Measurements from ENCODE around the gene BANP.

The BANP gene

GRCh38 chr16:87924811-87925670 lies 26.2 kb upstream of the BANP start (continued):
- TF ChIP-seq ZBTB44 (tag by site-specific recombination; IDR thresholded peaks at IDR 0.05): peak; percentile 96
- TF ChIP-seq HOXD13 (CRISPR knock-in tag; IDR thresholded peaks at IDR 0.05; ENCODE audit: borderline replicate concordance): no peak
- no peak for TF ChIP-seq ZNF585B (tag by site-specific recombination; IDR thresholded peaks at IDR 0.05)
- TF ChIP-seq FEZF1 (tag by site-specific recombination; IDR thresholded peaks at IDR 0.05): peak; percentile 55
- peak; percentile 57; the same call in 1 of the 2 replicates for TF ChIP-seq ZNF843 (tag by site-specific recombination; IDR thresholded peaks at IDR 0.05)
- TF ChIP-seq ZSCAN18 (tag by site-specific recombination; IDR thresholded peaks at IDR 0.05): no peak
- peak; percentile 77 for TF ChIP-seq REST (tag by site-specific recombination; IDR thresholded peaks at IDR 0.05)
- no peak for TF ChIP-seq SCRT1 (tag by site-specific recombination; IDR thresholded peaks at IDR 0.05; ENCODE audit: borderline replicate concordance)
- no peak for TF ChIP-seq ZNF274 (IDR thresholded peaks at IDR 0.05; ENCODE audit: low read length)
- TF ChIP-seq ZNF274 (tag by site-specific recombination; IDR thresholded peaks at IDR 0.05; ENCODE audit: borderline replicate concordance): no peak
- peak; percentile 64 for TF ChIP-seq ZNF335 (tag by site-specific recombination; conservative IDR thresholded peaks at IDR 0.05)
- peak; percentile 85 for TF ChIP-seq ZIC2 (tag by site-specific recombination; IDR thresholded peaks at IDR 0.05)
- no peak for TF ChIP-seq ZNF747 (tag by site-specific recombination; IDR thresholded peaks at IDR 0.05)
- TF ChIP-seq ZNF654 (tag by site-specific recombination; IDR thresholded peaks at IDR 0.05; ENCODE audit: low read depth): no peak
- TF ChIP-seq SP7 (tag by site-specific recombination; IDR thresholded peaks at IDR 0.05): peak; percentile 29; the same call in 1 of the 2 replicates
- no peak for TF ChIP-seq ZNF791 (tag by site-specific recombination; IDR thresholded peaks at IDR 0.05)
- TF ChIP-seq, protein P1, sequence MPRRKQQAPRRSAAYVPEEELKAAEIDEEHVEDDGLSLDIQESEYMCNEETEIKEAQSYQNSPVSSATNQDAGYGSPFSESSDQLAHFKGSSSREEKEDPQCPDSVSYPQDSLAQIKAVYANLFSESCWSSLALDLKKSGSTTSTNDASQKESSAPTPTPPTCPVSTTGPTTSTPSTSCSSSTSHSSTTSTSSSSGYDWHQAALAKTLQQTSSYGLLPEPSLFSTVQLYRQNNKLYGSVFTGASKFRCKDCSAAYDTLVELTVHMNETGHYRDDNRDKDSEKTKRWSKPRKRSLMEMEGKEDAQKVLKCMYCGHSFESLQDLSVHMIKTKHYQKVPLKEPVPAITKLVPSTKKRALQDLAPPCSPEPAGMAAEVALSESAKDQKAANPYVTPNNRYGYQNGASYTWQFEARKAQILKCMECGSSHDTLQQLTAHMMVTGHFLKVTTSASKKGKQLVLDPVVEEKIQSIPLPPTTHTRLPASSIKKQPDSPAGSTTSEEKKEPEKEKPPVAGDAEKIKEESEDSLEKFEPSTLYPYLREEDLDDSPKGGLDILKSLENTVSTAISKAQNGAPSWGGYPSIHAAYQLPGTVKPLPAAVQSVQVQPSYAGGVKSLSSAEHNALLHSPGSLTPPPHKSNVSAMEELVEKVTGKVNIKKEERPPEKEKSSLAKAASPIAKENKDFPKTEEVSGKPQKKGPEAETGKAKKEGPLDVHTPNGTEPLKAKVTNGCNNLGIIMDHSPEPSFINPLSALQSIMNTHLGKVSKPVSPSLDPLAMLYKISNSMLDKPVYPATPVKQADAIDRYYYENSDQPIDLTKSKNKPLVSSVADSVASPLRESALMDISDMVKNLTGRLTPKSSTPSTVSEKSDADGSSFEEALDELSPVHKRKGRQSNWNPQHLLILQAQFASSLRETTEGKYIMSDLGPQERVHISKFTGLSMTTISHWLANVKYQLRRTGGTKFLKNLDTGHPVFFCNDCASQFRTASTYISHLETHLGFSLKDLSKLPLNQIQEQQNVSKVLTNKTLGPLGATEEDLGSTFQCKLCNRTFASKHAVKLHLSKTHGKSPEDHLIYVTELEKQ (tag by site-specific recombination; IDR thresholded peaks at IDR 0.05; ENCODE audit: borderline replicate concordance): no peak
- TF ChIP-seq ZNF610 (tag by site-specific recombination; IDR thresholded peaks at IDR 0.05; ENCODE audit: borderline replicate concordance): no peak
- TF ChIP-seq INSM2 (tag by site-specific recombination; IDR thresholded peaks at IDR 0.05): 0 out of 2 replicates have a peak, but pooled peaks have one; percentile 14
- TF ChIP-seq, protein P2, sequence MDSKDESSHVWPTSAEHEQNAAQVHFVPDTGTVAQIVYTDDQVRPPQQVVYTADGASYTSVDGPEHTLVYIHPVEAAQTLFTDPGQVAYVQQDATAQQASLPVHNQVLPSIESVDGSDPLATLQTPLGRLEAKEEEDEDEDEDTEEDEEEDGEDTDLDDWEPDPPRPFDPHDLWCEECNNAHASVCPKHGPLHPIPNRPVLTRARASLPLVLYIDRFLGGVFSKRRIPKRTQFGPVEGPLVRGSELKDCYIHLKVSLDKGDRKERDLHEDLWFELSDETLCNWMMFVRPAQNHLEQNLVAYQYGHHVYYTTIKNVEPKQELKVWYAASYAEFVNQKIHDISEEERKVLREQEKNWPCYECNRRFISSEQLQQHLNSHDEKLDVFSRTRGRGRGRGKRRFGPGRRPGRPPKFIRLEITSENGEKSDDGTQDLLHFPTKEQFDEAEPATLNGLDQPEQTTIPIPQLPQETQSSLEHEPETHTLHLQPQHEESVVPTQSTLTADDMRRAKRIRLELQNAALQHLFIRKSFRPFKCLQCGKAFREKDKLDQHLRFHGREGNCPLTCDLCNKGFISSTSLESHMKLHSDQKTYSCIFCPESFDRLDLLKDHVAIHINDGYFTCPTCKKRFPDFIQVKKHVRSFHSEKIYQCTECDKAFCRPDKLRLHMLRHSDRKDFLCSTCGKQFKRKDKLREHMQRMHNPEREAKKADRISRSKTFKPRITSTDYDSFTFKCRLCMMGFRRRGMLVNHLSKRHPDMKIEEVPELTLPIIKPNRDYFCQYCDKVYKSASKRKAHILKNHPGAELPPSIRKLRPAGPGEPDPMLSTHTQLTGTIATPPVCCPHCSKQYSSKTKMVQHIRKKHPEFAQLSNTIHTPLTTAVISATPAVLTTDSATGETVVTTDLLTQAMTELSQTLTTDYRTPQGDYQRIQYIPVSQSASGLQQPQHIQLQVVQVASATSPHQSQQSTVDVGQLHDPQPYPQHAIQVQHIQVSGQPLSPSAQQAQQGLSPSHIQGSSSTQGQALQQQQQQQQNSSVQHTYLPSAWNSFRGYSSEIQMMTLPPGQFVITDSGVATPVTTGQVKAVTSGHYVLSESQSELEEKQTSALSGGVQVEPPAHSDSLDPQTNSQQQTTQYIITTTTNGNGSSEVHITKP (tag by site-specific recombination; IDR thresholded peaks at IDR 0.05): peak; percentile 30; the same call in 1 of the 2 replicates
- TF ChIP-seq ZFHX2 (tag by site-specific recombination; conservative IDR thresholded peaks at IDR 0.05): no peak
- no peak for TF ChIP-seq KLF7 (tag by site-specific recombination; IDR thresholded peaks at IDR 0.05; ENCODE audit: borderline replicate concordance)
- TF ChIP-seq ZNF837 (tag by site-specific recombination; IDR thresholded peaks at IDR 0.05): no peak
